GM18511 (cell line): ENCODE measurements around the gene SPAG9.
"Not testable (repeated sequence)": the region's sequence is repeated elsewhere in the genome, so short reads cannot be mapped to it uniquely, and the experiment has no call there.

ENCODE experiments used
- ATAC-seq: cut with Tn5 transposase; IDR thresholded peaks from one replicate; pipeline ENCODE4 v1.9.1; 2021; ENCODE audit warnings: mild to moderate bottlenecking, moderate library complexity; ENCODE audit not compliant: unreplicated experiment

SPAG9 gene

DNA sequence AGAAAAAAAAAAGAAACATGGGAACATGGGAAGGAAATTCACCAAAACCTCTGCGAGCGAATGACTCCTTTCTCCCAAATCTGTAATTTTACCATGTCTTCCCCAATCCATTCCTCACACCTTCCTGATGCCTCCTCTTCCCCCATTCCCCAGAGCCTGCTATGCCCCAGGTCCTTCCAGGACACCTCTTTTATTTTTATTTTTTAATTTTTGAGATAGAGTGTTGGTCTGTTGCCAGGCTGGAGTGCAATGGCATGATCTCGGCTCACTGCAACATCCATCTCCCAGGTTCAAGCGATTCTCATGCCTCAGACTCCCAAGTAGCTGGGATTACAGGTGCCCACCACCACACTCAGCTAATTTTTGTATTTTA, 179.0 kb downstream of the SPAG9 start:
- ATAC-seq, result not testable (repeated sequence)

DNA sequence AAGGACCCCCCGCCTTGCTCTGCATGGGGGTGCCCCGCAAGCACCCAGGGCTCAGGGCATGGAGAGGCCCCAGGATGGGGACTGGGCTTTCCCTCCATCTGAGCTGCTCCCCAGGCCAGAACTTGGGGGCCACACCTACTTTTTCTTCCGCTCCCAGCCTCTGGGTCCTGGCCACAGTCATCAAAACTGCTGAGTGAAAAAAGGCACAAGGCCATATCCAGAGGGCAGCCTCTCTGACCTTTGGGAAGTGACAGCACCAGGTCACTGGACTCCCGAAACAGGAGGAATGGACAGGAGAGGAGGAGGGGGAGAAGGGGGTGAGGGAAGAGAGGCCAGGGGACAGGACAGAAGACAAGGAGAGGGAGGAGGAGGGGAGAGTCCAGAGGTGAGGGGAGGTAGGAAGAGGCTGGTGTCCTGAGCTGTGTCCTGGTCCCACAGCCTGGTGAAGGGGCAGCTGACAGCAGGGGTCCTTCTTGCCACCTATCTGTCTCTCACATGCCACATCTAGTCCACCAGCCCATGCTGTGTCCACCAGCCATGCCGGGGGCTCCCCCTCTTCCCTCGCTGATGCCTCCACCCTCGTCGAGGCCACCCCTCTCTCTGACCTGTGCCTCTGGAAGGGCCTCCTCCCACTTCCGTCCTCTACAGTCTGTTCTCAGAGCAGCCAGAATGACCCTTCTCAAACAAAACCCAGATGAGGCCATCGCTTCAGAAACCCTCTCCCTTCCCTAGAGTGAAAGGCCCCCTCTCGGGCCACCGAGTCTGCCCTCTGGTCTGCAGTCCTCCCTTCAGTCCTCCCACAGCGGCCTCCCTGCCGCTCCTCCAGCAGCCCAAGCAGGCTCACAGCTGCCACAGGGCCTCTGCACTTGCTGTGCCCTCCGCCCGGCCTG, 180.6 kb downstream of the SPAG9 start:
- ATAC-seq, result no peak

DNA sequence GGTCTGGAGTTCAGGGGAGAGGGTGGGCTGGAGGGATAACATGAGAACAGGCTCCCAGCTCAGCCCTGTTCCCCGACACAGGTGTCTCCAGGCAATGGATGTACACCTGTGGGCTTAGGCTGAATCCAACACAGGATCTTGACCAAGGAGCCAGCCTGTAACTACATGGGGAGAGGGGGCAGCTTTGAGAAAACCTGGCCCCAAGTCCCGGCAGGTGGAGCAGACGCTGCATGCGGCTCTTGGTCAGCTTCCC, 181.2 kb downstream of the SPAG9 start:
- no peak for ATAC-seq

DNA sequence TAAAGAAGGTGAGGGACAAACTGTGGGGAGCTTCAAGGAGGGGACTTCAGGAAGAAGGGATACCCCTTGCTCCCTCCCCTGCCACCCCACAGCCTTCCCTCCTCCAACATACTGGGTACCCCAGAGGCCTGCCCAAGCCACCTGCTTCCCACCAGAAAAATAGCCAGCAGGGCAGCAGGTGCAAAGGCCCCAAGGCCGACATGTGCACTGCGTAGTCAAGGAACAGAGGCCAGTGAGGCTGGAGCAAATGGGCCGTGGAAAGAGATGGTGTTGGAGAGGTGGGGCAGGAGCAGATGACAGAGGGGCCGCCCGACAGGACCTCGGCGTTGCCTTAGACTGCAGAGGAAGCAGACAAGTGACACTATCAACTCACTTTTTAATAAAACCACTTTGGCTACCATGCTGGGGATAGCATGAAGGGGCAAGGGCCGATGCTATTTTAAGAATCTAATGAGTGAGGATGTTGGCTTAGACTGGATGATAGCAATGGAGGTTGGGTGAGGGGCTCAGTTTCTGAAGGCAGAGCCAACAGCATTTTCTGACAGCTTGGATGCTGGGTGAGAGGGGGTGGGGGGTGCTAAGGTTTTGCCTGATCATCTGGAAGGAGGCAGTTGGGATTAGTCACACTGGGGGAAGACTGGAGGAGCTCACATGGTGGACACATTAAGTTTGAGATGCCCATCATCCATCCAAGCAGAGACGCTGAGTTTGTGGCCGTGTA, 181.7 kb downstream of the SPAG9 start:
- ATAC-seq, result no peak

DNA sequence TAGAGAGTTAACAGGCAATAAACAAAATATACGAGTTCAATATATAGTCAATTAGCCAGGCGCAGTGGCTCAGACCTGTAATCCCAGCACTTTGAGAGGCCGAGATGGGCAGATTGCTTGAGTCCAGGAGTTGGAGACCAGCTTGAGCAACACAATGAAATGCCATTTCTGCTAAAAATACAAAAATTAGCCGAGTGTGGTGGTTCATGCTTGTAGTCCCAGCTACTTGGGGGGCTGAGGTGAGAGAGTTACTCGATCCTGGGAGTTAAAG, 184.7 kb downstream of the SPAG9 start:
- ATAC-seq, result no peak

DNA sequence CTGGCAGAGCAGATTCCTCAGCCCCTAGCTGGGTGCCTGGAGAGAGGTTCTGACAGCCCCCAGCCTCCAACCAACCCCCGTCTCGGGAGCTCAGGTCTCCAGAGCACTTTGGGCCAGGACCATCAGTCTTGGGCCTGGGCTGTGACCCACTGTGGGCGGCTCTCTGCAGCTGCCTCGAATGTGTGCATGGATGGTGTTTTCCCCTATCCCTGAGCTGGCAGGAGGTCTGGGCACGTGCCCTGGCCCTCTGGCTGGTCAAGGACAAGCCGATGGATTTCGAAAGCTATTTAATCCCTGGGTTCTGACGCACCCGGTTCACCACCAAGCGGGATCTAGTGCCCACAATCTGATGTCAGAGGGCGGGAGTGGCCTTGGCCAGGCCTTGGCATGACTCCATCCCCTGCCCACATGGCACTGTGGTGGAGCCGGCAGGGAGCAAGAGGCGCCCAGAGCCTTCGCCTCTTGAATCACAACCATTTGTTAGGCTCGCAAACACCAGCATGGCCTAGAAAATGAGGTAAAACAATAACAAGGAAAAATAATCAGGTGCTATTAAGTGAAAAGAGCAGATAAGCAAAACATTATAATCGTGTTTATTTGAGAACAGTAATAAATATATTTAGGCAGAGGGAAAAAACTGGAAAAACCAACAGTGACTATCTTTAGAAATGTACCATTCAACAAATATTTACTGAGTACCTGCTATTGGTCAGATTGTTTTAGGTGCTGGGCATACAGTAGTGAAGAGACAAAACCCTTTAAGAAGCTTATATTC, 185.3 kb downstream of the SPAG9 start:
- no peak for ATAC-seq

DNA sequence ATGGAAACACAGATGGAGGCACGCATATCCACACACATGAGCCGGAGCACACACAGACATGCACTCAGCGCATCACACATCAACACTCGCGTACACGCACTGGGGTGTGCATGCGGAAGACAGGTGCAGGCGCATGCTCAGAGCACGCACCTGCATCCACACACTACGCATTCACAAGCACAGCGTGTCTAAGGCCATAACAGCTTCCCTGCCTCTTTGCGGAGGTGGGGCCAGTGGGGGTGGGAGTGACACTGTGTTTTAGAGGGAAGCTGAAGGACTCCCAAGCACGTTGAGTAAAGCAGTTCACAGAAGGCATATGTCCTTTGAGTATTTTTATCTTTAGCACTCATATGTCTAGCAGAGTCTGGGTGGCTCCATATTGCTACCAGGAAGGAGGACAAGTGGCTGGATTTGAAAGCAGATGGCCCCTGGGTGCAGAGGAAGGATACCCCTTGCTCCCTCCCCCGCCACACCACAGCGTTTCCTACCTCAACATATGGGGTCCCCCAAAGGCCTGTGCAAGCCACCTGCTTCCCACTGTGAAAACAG, 185.9 kb downstream of the SPAG9 start:
- ATAC-seq, result no peak

DNA sequence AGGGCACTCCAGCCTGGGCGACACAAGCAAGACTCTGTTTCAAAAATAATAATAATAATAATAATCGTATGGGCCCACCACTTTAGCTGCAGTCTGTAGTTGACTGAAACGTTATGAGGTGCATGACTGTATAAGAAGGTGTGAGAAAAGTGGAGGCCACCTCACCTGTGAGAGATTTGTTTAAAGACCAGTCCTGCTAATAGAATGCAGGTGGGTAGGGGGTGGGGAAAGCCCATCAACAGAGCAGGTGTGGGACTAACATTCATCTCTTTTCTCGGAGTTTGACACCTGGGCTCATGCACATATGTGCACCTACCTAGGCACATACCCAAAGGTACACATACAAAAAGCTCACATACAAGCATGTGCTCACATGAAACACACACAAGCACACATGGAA, 186.5 kb downstream of the SPAG9 start:
- ATAC-seq, result no peak

DNA sequence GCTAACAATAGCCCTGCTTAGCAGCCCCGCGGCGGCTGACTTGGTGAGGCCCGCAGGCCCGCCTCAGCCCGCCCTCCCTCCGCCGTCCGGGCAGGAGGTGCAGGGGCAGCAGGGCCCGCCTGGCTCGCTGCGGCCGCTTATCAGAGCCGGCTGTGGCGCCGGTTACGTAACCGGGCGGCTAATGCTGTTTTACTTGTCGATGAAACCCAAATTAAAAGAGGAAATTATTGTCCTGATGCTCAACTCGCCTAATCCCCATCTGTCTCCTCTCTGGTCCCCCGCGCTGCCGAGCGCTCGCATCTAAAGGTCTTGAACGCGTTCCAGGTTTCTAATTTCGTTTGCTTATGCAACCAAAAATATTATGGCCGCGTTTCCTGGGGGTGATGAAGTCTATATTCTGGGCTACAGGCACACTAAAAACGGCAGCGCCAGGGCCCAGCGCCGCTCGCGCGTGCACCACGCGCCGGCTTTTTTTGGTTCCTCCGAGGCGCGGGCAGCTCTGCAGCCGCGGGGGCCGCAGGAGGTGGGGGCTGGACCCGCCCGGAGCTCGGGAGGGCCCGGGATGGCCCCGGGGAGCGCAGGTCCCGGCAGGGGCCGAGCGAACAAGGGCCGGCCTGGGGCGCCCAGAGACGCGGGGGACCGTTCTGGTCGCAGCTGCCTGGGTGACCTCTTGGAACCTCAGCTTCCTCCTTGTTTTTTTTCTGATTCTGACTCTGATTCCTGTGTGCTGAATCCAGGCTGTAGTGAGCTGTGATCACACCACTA, 189.3 kb downstream of the SPAG9 start:
- ATAC-seq, result peak; percentile 69

DNA sequence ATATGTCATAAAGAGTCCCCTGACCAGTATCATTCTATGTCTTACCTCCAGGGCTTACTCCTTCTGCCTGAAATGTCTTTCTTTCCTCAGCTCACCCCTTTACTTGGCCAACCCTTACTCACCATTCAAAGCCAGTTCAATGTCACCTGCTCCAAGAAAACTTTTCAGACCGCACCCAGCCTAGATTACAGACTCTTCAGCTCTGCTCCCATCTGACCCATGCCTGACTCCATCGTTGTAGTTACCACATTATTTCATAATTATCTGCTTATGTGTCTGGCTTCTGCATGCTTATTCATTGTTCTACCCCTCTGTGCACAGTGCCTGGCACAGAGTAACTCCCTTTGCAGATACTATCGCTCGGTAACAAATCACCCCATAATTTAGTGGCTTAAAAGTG, 192.0 kb downstream of the SPAG9 start:
- no peak for ATAC-seq

DNA sequence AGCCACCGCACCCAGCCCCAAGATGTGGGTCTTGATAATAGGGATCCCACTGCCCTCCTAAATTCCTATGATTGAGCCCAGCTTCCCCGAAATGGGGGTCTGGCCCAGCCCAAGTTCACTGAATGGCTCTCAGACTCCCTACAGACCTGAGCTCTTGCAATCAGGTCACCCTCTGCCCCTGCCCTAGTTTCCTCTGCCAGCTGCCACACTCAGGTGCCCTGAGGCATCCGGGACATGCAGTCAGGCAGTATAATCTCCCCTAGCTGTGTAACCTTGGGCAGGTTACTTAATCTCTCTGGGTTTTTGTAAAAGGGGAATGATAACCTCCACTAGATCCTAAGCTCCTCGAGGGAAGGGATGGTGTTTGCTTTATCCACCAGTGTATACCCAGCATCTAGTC, 193.4 kb downstream of the SPAG9 start:
- no peak for ATAC-seq

DNA sequence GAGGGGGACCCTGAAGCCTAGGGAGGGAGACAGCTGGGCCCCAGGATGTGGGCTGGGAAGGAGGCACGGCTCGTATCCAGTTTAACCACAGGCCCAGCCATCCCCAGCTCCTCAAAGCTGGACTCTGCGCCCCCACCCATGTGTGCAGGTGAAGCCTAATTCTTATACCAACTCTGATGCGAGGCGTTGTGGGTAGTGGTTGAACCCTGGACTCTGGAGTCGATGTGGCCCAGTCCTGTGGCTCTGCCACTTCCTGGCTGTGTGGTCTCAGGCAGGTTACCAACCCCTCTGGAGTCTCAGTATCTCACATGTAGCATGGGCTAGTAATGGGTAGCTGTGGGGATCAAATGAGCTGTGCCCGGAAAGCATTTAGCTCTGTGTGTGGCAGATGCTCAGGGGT, 194.1 kb downstream of the SPAG9 start:
- no peak for ATAC-seq

DNA sequence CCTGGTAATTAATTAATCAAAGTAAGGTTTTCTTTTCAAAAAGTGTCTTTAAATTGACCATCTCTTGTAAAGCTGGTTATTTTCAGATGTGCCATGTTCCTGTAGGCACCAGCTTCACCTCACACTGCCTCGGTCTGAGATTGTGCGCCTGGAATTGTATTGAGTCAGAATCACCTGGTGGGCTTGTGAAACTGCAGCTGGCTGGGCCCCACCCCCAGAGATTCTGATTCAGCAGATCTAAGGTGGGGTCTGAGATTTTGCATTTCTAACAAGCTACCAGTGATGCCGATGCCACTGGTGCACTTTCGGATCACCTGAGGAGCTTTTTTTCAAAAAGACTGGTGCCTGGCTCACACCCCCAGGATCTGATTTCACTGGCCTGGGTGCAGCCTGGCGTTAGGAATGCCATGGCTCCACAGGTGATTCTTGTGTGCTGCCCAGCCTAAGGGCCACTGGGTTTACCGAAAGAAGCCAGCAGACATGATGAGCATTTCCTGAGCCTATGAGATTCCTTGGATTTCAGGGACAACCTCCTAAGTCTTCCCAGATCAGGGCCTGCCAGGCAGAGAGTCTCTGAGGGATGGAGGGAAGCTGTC, 195.3 kb downstream of the SPAG9 start:
- no peak for ATAC-seq

DNA sequence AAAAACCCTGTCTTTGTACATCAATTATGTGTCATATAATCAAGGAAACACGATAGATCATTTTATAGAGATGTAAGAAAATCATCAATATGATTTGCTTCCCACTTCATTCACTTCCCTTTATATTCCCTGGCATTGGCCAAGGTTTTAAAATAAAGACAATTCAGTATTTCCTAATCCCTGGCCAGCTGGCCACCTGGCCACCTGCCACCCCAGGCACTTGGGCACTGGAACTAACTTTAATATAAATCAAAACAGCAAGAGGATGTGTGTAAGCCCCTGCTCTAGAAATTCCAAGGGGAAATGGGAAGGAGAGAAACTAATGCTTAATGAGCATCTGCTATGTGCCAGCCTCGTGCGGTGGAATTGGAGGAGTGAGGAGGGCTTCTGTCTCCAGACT, 195.9 kb downstream of the SPAG9 start:
- ATAC-seq, result no peak

DNA sequence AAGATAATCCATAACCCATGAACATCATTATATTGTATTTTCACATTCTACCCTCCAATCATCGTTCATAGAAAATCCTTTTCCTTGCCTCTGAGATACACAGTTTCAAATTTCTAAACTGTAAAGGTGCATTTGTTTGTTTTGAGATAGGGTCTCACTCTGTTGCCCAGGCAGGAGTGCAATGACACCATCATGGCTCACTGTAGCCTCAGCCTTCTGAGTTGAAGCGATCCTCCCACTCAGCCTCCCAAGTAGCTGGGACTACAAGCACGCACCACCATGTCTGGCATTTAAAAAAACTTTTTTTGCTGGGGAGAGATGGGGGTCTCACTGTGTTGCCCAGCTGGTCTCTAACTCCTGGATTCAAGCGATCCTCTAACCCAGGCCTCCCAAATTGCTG, 196.4 kb downstream of the SPAG9 start:
- ATAC-seq, result no peak

DNA sequence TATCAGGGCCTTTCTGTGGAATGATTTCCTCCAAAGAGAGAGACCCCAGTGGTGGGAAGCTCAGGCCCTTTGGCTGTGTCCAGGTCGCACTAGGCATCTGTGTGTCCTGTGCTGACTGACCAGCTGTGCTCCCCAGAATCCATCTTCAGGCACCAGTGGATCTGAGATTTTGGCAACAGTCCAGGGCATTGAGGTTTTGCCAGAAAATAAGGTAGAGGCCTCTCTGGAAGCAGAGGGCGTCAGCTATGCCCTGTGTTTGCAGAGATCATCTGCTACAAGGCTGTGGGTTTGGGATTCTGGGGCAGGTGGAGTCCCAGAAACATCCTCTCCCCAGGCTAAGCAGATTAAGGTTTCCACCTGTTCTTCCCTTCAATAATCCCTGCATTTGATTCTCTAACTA, 197.1 kb downstream of the SPAG9 start:
- ATAC-seq, result no peak

DNA sequence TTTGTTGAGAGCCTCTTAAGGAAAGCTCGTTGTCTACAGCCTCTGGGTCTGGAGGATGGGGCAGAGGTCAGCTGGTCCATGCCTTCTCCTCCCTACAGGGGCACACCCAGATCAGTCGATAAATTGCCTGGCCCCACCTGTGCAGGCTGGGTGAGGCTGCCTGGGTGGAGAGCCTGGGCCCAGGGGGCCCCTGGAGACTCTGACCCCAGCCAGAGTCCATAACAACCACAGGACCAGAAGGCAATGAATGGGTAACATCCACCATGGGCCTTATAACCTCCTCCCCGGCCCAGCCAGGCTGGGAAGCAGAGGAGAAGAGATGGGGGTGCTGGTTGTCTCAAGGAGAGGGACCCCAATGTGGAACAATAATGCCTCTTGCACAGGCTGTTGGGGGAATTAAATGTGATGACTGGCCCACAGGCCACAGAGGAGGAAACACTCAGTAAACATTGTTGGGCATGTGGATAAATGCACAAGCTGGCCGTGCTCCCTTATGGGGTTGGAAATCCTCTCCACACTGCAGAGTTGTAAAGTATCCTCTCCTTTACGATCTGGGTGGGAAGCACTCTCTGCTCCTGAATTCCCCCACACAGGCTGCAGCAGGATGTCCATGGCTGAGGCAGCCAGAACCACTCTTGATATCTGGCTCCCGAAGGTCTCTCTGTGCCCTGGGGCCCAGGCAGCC, 197.8 kb downstream of the SPAG9 start:
- no peak for ATAC-seq

DNA sequence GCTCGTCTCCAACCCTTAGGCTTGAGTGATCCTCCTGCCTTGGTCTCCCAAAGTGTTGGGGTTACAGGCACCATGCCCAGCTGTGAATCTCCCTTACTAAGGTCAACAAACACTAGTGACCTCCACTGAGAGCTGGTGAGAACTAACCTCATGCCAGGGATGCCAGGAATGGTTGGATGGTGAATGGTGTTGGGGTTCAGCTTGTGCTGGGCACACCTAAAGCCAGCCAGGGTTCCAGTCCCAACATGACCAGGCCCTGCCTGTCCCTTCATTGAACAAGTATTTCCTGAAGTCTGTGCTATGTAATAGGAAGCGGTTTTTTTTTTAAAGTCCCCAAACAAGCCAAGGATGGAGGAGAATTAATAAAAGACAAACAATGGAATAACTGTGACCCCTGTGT, 198.6 kb downstream of the SPAG9 start:
- no peak for ATAC-seq

DNA sequence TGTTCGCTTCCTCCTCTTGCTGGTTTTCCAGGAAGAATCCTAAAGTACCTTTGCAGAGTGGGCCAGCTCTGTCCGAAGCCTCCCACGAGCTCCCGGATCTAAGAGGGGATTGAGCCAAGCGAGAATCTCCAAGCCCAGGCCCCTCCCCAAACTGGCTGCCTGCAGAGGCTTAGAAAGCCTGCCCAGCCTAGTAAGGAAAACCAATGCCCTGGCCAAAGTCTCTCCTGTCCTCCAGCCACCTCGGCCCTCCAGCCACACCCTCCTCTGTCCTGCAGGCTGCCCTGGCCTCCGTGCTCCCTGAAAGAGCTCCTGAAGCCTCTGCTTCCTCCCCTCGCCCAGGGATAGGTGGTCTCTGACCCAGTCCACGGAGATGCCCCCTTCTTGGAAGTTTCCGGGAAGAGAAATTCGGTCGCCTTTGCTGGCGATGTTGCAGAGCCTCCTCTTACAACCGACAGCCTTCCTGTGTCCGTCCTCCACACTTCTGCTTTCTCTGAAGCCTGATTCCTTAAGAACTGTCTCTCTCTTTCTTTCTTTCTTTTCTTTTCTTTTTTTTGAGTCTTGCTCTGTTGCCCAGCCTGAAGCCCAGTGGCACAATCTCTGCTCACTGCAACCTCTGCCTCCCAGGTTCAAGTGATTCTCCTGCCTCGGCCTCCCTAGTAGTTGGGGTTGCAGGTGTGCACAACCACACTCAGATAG, 199.6 kb downstream of the SPAG9 start:
- no peak for ATAC-seq

DNA sequence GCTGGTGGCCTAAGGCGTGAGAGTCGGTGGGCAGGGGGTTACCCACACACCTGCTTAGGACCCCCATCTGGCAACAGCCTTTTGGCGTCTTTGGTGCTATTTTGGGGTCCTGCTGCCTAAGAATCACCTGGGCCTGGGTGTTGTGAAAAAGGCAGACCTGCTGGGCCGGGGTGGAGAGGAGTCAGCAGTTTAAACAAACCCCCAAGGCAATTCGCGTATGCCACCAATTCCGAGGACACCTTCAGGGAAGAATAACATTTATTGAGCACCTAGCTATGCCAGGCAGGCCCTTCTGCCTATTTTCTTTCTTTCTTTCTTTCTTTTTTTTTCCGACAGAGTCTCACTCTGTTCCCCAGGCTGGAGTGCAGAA, 200.6 kb downstream of the SPAG9 start:
- no peak for ATAC-seq
